GM23338 (cell line): ENCODE measurements around the gene ETFA.

ENCODE experiments used
- CREB1 ChIP-seq: fragments of 250-450 bp; sonication (Bioruptor Pico); IDR thresholded peaks from 2 replicates; pipeline ENCODE4 v1.5.0; 2020; ENCODE audit warnings: low read depth, mild to moderate bottlenecking, moderate library complexity
- TF ChIP-seq, protein P1 (sequence below), 2 experiments: fragments of 200-600 bp in 1 of 2; sonication (generic) in 1 of 2; conservative IDR thresholded peaks; 2 replicates each; pipeline versions ENCODE4 v1.5.1 to v1.6.1; 2016 to 2017; ENCODE audit warnings: antibody characterized with exemption in 2 of 2, low read depth in 2 of 2, mild to moderate bottlenecking in 2 of 2, moderate library complexity in 1 of 2

DNA sequence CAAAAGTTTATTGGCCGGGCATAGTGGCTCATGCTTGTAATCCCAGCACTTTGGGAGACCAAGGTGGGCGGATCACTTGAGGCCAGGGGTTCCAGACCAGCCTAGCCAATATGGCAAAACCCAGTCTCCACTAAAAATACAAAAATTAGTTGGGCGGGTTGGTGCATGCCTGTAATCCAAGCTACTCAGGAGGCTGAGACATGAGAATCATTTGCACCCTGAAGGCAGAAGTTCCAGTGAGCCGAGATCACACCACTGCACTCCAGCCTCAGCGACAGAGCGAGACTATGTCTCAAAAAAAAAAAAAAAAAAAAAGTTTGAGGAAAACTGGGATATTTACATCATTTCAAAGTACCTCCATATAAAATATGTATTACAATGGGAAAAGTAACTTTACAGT lies 40.4 kb downstream of the ETFA start:
- TF ChIP-seq, protein P1, sequence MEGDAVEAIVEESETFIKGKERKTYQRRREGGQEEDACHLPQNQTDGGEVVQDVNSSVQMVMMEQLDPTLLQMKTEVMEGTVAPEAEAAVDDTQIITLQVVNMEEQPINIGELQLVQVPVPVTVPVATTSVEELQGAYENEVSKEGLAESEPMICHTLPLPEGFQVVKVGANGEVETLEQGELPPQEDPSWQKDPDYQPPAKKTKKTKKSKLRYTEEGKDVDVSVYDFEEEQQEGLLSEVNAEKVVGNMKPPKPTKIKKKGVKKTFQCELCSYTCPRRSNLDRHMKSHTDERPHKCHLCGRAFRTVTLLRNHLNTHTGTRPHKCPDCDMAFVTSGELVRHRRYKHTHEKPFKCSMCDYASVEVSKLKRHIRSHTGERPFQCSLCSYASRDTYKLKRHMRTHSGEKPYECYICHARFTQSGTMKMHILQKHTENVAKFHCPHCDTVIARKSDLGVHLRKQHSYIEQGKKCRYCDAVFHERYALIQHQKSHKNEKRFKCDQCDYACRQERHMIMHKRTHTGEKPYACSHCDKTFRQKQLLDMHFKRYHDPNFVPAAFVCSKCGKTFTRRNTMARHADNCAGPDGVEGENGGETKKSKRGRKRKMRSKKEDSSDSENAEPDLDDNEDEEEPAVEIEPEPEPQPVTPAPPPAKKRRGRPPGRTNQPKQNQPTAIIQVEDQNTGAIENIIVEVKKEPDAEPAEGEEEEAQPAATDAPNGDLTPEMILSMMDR (conservative IDR thresholded peaks at IDR 0.05; ENCODE audit: low read depth in 2 of 2): no peak
- no peak for TF ChIP-seq CREB1 (CRISPR knock-in tag)
